ENCODE results near the gene TMPRSS4. TPM values are rescaled to one million over a fixed set of nuclear protein-coding genes. Genes with fewer than 3 reads are reported as not detected.

TMPRSS4 gene
- polyA plus RNA-seq, 3 donors from 2014 or later, result not detected

- Mint-ChIP-seq H3K27me3 (ENCODE audit: low read depth in 3 of 3) (peaks cover 0 to 6% (median under 1%) of the 10 kb centered on the region in 3 donors), H3K4me3 (no peak overlapping the region), H3K9me3 (no peaks in the 10 kb centered on the region), H3K27ac (no peak overlapping the region), H3K36me3 (no peaks in the 10 kb centered on the region), H3K4me1 (no peaks in the 10 kb centered on the region)
- no peak for DNase-seq
Measured at GRCh38 chr11:118132385-118133151, 55.7 kb downstream of the TMPRSS4 start.

GRCh38 chr11:118133816-118134215 is 56.9 kb downstream of the TMPRSS4 start:
- H3K4me3 Mint-ChIP-seq, result no peak overlapping the region
- no peaks in the 10 kb centered on the region for H3K4me1 Mint-ChIP-seq
- no peaks in the 10 kb centered on the region for H3K36me3 Mint-ChIP-seq
- H3K9me3 Mint-ChIP-seq, result no peaks in the 10 kb centered on the region
- peaks cover 0 to 6% (median 5%) of the 10 kb centered on the region in 3 donors for H3K27me3 Mint-ChIP-seq (ENCODE audit: low read depth in 3 of 3)
- no peak for DNase-seq
- H3K27ac Mint-ChIP-seq, result no peak overlapping the region

DNA sequence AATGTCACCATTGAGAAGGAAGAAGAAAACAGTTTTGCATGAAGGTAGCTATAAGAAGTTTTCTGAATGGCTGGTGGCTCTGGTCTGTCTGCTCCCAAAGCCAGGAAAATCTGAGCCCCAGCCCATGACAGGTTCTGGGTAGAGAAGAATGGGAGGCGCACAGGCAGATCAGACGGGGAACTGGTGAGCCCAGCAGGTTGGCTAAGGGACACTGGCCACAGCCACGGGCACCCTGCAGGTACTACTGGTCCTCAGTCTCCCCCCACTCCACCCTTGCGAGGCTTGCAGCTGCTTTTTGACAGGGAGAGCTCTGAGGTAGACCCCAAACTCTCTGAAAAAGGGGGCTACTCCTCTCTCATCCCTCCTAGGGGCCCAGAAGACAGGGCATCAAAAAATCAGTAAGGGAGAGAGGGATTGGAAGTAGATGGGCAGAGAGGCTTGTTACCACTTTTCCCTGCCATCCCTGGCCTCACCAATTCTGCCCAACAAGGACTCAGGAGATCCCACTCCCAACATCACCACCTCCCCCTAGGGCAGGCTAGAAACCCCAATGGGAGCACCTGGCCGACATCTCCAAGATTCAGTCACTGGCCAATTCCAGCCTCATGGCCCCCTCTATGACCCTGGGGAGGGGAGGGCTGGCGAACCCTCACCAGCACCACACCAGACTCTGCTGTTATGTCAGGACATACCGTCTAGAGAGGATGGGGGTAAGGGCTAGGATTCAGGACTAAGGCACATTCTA is 58.3 kb downstream of the TMPRSS4 start:
- no peaks in the 10 kb centered on the region for H3K9me3 Mint-ChIP-seq
- H3K27ac Mint-ChIP-seq, result no peak overlapping the region
- DNase-seq, result no peak
- H3K4me1 Mint-ChIP-seq, result no peaks in the 10 kb centered on the region
- H3K36me3 Mint-ChIP-seq, result no peaks in the 10 kb centered on the region
- no peak overlapping the region for H3K4me3 Mint-ChIP-seq
- H3K27me3 Mint-ChIP-seq (ENCODE audit: low read depth in 3 of 3), result peaks cover 0 to 8% (median 5%) of the 10 kb centered on the region in 3 donors

DNA sequence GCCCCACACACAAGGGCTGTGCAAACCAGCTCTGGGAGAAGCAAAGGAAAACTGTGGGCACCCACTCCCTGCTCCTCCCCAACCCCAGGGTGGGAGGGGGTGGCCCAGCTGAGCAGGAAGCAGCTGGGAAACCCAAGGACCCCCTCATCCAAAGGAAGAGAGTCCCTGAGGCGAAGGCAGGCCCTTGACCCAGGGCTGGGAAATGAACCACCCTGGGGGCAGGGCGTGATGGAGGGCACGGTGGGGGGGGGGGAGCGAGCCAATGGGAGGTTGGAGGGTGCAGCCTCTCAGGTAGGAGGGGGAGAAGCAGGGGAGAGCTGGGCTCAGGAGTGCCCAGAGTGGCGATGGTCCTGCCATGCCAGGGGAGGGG is 58.9 kb downstream of the TMPRSS4 start:
- Mint-ChIP-seq H3K27me3 (ENCODE audit: low read depth in 3 of 3) (peaks cover 0 to 13% (median 7%) of the 10 kb centered on the region in 3 donors), H3K36me3 (no peaks in the 10 kb centered on the region), H3K27ac (no peak overlapping the region), H3K4me3 (no peak overlapping the region), H3K9me3 (no peaks in the 10 kb centered on the region), H3K4me1 (no peaks in the 10 kb centered on the region)
- no peak for DNase-seq

DNA sequence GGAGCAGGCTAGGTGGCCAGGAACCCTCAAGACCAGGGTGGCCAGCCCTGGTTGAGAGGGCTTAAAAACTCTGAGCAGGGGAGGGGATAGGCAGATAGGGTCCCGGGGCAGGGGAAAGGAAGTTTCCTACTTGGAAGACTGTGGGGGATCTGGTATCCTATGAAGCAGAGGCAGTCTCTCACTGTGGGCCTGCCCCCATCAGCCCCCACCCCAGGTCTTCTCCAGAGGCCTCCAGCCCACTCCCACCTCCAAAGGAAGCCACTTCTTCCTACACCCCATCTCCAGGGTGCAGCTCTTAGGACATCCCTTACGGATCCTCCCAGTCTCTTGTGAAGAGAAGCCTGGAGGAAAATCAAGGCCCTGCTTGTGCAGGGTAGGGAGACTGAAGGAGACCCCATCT is 59.5 kb downstream of the TMPRSS4 start:
- H3K27me3 Mint-ChIP-seq (ENCODE audit: low read depth in 3 of 3), result peaks cover 0 to 15% (median 7%) of the 10 kb centered on the region in 3 donors
- H3K4me3 Mint-ChIP-seq, result no peak overlapping the region
- H3K36me3 Mint-ChIP-seq, result no peaks in the 10 kb centered on the region
- H3K27ac Mint-ChIP-seq, result no peak overlapping the region
- DNase-seq, result no peak
- no peaks in the 10 kb centered on the region for H3K9me3 Mint-ChIP-seq
- H3K4me1 Mint-ChIP-seq, result no peaks in the 10 kb centered on the region

DNA sequence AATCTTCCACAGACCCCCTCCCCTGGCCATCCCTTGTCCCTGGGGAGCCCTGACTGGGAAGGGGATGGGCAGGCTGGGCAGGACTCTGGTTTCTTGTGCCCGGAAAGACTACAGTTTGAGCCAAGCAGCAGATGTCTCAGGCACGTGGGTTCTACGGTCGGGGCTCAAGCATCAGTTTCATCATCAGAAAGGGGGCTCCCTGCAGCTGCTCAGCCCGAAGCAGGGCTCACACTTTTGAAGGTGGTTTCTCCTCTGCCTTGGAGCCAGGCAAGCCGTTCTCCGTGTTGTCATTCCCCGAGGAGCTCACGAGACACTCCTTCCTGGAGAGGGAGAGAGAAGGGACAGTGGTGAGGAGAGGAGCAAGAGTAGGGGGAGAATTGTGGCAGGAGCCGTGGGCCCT is 59.9 kb downstream of the TMPRSS4 start:
- Mint-ChIP-seq H3K4me1 (no peaks in the 10 kb centered on the region), H3K36me3 (no peaks in the 10 kb centered on the region), H3K27ac (no peak overlapping the region), H3K4me3 (no peak overlapping the region), H3K9me3 (no peaks in the 10 kb centered on the region), H3K27me3 (ENCODE audit: low read depth in 3 of 3) (peaks cover 0 to 20% (median 8%) of the 10 kb centered on the region in 3 donors)
- DNase-seq, result no peak

DNA sequence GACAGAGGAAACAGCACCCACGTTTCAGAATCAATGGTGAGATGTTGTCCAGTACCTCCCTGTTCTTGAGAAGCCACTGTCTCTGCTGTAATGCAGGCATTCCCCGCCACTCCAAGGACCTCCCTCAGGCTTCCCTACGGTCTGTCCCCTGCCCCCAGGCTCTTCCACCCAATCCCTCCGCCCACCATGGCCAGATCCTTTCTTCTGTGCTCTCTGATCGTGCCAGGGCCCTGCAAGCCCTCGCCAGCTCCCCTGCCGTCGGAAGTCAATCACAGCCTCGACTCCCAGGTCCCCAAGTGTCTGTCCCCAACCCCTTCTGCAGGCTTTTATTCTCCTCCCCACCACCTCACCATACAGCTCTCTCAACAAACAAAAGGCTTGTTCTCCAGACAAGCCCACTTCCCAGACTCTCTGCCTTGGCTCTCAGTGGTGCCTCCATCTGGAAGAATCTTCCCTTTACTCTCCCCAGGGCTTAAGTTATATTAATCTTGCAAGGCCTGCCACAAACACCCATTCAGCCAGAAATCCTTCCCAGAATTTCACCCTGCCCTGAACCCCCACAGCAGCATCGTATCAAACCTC is 62.1 kb downstream of the TMPRSS4 start:
- no peak for DNase-seq
- Mint-ChIP-seq H3K36me3 (no peaks in the 10 kb centered on the region), H3K27me3 (ENCODE audit: low read depth in 3 of 3) (peaks cover 5 to 32% (median 11%) of the 10 kb centered on the region in 3 donors), H3K4me1 (no peaks in the 10 kb centered on the region), H3K4me3 (no peak overlapping the region), H3K9me3 (no peaks in the 10 kb centered on the region), H3K27ac (no peak overlapping the region)

DNA sequence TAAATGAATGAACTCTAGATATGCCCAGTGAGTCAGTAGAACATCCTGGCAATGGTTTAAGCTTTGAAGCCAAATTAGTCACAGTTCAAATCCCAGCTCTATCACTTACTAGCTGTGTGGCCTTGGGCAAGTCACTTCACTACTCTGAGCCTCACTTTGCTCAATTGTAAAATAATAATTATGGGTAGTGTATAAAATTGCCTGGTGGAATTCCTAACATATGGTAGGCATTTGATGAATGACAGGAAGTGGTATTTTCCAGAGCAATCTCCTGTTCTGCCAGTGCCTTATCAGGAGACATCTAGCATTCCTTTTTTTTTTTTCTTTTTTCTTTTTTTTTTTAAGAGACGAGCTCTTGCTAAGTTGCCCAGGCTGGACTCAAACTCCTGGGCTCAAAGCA is 62.7 kb downstream of the TMPRSS4 start:
- Mint-ChIP-seq H3K4me1 (no peaks in the 10 kb centered on the region), H3K4me3 (no peak overlapping the region), H3K36me3 (no peaks in the 10 kb centered on the region), H3K27me3 (ENCODE audit: low read depth in 3 of 3) (peaks cover 5 to 37% (median 11%) of the 10 kb centered on the region in 3 donors), H3K9me3 (no peaks in the 10 kb centered on the region), H3K27ac (no peak overlapping the region)
- no peak for DNase-seq

DNA sequence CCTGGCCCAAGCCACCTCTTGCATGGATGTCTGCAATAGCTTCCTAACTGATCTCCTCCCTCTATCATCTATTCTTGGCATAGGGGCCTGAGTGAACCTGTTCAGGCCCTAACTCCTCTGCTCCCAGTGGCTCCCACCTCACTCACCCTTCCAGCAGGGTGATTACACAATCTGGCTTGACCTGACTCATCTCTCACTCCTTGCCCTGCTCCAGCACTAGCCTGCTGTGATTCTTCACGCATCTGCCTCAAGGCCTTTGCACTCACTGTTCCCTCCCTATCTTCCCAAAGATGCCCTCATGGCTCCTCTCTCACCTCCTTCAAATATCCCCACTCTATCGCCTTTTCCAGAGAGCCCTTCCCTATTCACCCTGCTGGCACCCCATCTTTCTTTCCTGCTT is 65.2 kb downstream of the TMPRSS4 start:
- DNase-seq, result no peak
- H3K4me3 Mint-ChIP-seq, result no peak overlapping the region
- H3K36me3 Mint-ChIP-seq, result no peaks in the 10 kb centered on the region
- no peak overlapping the region for H3K27ac Mint-ChIP-seq
- H3K4me1 Mint-ChIP-seq, result peaks cover 3 to 5% of the 10 kb centered on the region in 2 donors
- peaks cover 5 to 49% (median 16%) of the 10 kb centered on the region in 3 donors for H3K27me3 Mint-ChIP-seq (ENCODE audit: low read depth in 3 of 3)
- no peaks in the 10 kb centered on the region for H3K9me3 Mint-ChIP-seq

DNA sequence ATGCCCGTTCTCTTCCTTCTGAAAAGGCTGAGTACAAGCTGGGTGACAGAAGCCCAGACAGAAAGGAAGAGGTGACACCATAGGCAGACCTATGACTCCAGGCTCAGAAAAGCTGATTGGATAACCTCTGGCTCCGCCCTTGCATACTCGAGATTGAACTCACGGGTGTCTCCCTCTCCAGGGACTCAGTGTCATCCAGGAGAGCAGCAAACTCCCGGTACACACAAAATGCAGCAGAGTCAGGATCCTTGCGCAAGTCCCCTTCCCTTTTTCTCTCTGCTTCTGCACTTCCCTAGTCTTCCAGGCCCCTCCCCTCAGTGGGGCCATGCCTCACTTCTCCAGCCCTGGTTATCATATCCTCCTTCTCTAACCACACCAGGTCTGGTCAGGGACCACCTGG is 65.9 kb downstream of the TMPRSS4 start:
- H3K9me3 Mint-ChIP-seq, result peaks cover 0 to 2% (median 0%) of the 10 kb centered on the region in 6 donors
- H3K27me3 Mint-ChIP-seq (ENCODE audit: low read depth in 3 of 3), result peaks cover 5 to 47% (median 13%) of the 10 kb centered on the region in 3 donors
- H3K36me3 Mint-ChIP-seq, result no peaks in the 10 kb centered on the region
- H3K4me1 Mint-ChIP-seq, result peaks cover 3 to 5% of the 10 kb centered on the region in 2 donors
- no peak overlapping the region for H3K27ac Mint-ChIP-seq
- DNase-seq, result no peak
- no peak overlapping the region for H3K4me3 Mint-ChIP-seq

DNA sequence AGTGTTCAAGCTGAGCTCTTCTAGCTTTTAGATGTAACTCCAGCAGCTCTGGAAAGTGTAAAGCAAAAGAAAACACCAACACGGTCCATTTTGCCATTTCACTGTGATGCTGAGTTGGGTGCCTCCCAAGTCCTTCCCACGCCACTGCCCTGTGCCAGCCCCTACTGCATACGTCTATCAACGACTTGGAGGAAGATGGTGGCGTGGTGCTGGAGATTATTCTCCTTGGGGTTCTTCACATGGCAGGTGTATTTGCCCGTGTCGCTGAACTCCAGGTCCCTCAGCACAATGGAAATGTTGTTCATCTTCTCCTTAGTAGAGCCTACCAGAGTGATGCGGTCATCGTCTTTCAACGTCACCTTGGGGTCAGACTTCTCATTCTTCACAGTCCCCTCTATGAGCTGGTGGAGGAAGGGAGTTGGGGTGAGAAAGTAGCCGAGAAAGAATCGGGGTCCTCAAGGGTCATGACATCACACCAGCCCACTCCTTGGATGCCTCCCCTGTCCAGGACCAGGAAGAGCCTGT is 66.8 kb downstream of the TMPRSS4 start:
- Mint-ChIP-seq H3K27me3 (ENCODE audit: low read depth in 3 of 3) (peaks cover 5 to 47% (median 10%) of the 10 kb centered on the region in 3 donors), H3K9me3 (peaks cover 0 to 2% (median 0%) of the 10 kb centered on the region in 6 donors), H3K4me1 (peaks cover 3 to 5% of the 10 kb centered on the region in 2 donors), H3K4me3 (no peak overlapping the region), H3K36me3 (no peaks in the 10 kb centered on the region), H3K27ac (no peak overlapping the region)
- no peak for DNase-seq

GRCh38 chr11:118144301-118145268 is 67.7 kb downstream of the TMPRSS4 start:
- H3K9me3 Mint-ChIP-seq, result peaks cover 0 to 2% (median 0%) of the 10 kb centered on the region in 6 donors
- peaks cover 5 to 47% (median 15%) of the 10 kb centered on the region in 3 donors for H3K27me3 Mint-ChIP-seq (ENCODE audit: low read depth in 3 of 3)
- H3K4me3 Mint-ChIP-seq, result peak overlapping the region; percentile 36 to 77 (median 58)
- H3K27ac Mint-ChIP-seq, result no peak overlapping the region
- no peak for DNase-seq
- H3K36me3 Mint-ChIP-seq, result no peaks in the 10 kb centered on the region
- H3K4me1 Mint-ChIP-seq, result peaks cover 3 to 5% of the 10 kb centered on the region in 2 donors
